OCI-LY7 (cell line): Measurements from ENCODE around the gene VAT1.
"Not testable (repeated sequence)": the region's sequence is repeated elsewhere in the genome, so short reads cannot be mapped to it uniquely, and the experiment has no call there.

Experiments
- CTCF ChIP-seq: fragments of 200-600 bp; sonication (generic); conservative IDR thresholded peaks from 2 replicates; pipeline ENCODE4 v1.5.1; 2014; ENCODE audit warnings: mild to moderate bottlenecking, antibody characterized with exemption, low read length, moderate library complexity, mixed read lengths
- EZH2phosphoT487 ChIP-seq: fragments of 200-600 bp; sonication (generic); IDR thresholded peaks from 2 replicates; pipeline ENCODE4 v1.6.1; 2018; ENCODE audit warnings: low read depth, borderline replicate concordance, mild to moderate bottlenecking, mixed run types, antibody characterized with exemption, low read length, moderate library complexity, mixed read lengths

DNA sequence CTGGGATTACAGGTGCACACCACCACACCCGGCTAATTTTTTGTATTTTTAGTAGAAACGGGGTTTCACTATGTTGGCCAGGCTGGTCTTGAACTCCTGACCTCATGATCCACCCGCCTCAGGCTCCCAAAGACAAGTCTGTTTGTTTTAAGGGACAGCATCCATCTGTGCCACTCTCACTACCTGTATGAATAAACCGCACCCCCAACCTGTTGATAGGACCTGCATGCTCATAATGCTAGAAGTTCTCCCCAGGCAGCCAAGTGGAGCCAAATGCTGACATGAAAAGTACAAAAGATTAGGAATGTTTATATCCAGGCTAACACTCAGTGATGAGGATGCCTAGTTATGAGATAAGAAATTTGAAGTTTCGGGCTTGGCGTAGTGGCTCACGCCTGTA is 30.8 kb upstream of the VAT1 start:
- not testable (repeated sequence) for TF ChIP-seq CTCF, EZH2phosphoT487
